Airway epithelial cell (primary cell): ENCODE measurements around the gene TMEM116. TPM values are rescaled to one million over a fixed set of nuclear protein-coding genes. Genes with fewer than 3 reads are reported as not detected.

Source experiments
- total RNA-seq: library from RNA; depleted of rRNA; stranded (reverse); fragments of >200 nt; gene quantifications from 2 replicates; pipeline ENCODE4 v1.2.3, GENCODE V29; 2015

TMEM116 gene
- 2.2 and 4.4 TPM in 2 replicates for total RNA-seq

GRCh38 chr12:112012775-112013600 lies at the start of gene TMEM116, which contains the start of gene ERP29:
TSS of gene TMEM116 (minus strand) at chr12:112013165. CDS start at chr12:112005270, 7,895 bp downstream.
TSS of gene ERP29 (plus strand) at chr12:112013426. CDS start at chr12:112013466, 40 bp downstream.

Other genes starting within 250 kb of the TMEM116 start
- gene ALDH2, start 246.2 kb downstream of the TMEM116 start, total RNA-seq: 30.5 and 31.1 TPM in 2 replicates
- 37.0 and 70.1 TPM in 2 replicates for gene MAPKAPK5, start 170.9 kb downstream of the TMEM116 start, total RNA-seq
- gene ERP29, start 261 bp upstream of the TMEM116 start, total RNA-seq: 45.4 and 52.2 TPM in 2 replicates
- 13.9 and 17.1 TPM in 2 replicates for gene NAA25, start 95.6 kb upstream of the TMEM116 start, total RNA-seq
- gene TRAFD1, start 112.4 kb upstream of the TMEM116 start, total RNA-seq: 34.0 and 42.8 TPM in 2 replicates